ENCODE data around the gene BAHCC1.
A peak's percentile ranks its signal among the peaks of the same experiment; 100 is the strongest.

The BAHCC1 gene

GRCh38 chr17:81482673-81483072 is 87.4 kb downstream of the BAHCC1 start:
- DNase-seq = no peak

- DNase-seq = no peak
These were observed 88.0 kb downstream of the BAHCC1 start for GRCh38 chr17:81483085-81483861.

- DNase-seq = no peak
These were observed 88.6 kb downstream of the BAHCC1 start for GRCh38 chr17:81483862-81484194.

GRCh38 chr17:81484195-81484979 is 89.1 kb downstream of the BAHCC1 start:
- peak; percentile 88 for DNase-seq

GRCh38 chr17:81486199-81486810 is 91.0 kb downstream of the BAHCC1 start:
- DNase-seq = no peak

GRCh38 chr17:81487089-81487486 is 91.8 kb downstream of the BAHCC1 start:
- no peak for DNase-seq

- DNase-seq = peak; percentile 80
These were observed 92.4 kb downstream of the BAHCC1 start for GRCh38 chr17:81487487-81488275.

GRCh38 chr17:81488276-81488860 is 93.1 kb downstream of the BAHCC1 start:
- DNase-seq = no peak

GRCh38 chr17:81489012-81489997 is 94.0 kb downstream of the BAHCC1 start:
- no peak for DNase-seq

GRCh38 chr17:81489998-81490992 is 95.0 kb downstream of the BAHCC1 start:
- no peak for DNase-seq

- DNase-seq = no peak
These were observed 95.9 kb downstream of the BAHCC1 start for GRCh38 chr17:81491181-81491581.

- DNase-seq = no peak
These were observed 96.5 kb downstream of the BAHCC1 start for GRCh38 chr17:81491761-81492160.

- DNase-seq = no peak
These were observed 96.9 kb downstream of the BAHCC1 start for GRCh38 chr17:81492202-81492601.

GRCh38 chr17:81492706-81493105 is 97.4 kb downstream of the BAHCC1 start:
- no peak for DNase-seq

GRCh38 chr17:81493198-81494038 is 98.2 kb downstream of the BAHCC1 start:
- DNase-seq = no peak

- DNase-seq = no peak
These were observed 99.5 kb downstream of the BAHCC1 start for GRCh38 chr17:81494626-81495377.

- DNase-seq = no peak
These were observed 103.8 kb downstream of the BAHCC1 start for GRCh38 chr17:81498953-81499600.

GRCh38 chr17:81499601-81499970 is 104.3 kb downstream of the BAHCC1 start:
- no peak for DNase-seq

Data from CD4-positive, alpha-beta T cell treated with Interleukin-21 for 1 hour (primary cell).